NCI-H2227 treated with DMSO at 0.1 percent for 48 hours (cell line): ENCODE results near the gene SPTLC1.
"Not testable (repeated sequence)": the region's sequence is repeated elsewhere in the genome, so short reads cannot be mapped to it uniquely, and the experiment has no call there.

ENCODE experiments used
- DNase-seq: peaks from one replicate; lab custom pipeline; 2025; lab: John Stamatoyannopoulos, UW

The SPTLC1 gene

DNA sequence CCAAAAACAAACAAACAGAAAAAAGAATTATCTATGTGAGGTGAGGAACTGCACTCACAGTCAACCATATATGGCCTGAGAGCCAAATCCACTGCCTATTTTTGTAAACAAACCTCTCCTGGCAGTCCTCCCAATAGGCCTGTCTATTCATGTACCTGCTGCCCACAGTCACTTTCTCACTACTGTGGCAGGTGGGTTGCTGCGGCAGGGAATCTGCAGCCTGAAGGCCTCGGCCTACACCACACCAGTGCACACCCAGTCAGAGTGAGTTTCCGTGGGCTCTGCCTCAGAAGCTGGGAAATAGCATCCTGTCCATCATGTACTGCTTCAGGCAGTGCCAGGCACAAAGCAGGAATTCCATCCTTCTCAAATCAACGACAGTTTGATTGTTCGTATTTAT, 82.3 kb downstream of the SPTLC1 start:
- no peak for DNase-seq

DNA sequence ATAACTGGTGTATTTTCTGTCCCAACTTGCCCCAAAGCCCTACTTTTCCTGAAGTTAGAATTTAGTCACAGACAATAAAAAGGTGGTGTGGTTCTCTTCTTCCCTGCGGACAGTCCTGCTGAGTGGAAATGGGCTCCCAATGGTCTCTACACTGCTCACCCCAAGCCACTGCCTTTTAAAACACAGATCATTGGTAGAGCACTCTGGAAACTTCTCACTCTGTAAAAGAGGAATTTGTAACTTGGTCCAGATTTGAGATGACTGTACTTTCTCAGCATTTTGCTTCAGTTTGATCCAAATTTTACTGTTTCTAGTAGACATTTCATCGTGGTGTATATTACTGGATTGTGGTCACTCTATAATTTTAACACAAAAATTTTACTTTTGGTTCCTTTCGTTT, 84.8 kb downstream of the SPTLC1 start:
- DNase-seq = no peak

DNA sequence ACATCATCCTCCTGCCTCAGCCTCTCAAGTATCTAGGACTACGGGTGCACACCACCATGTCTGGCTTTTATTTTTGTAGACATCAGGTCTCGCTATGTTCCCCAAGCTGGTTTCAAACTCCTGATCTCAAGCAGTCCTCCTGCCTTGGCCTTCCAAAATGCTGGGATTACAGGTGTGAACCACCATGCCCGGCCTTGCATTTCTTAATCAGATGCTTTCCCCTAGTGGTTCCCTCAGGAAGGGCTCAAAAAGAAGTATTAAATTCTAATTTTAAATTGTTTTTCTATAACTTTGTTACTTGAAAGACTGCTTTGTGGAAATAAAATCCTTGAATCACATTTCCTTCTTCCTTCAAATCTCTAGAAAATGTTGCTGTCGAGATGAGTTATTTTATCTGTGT, 85.7 kb downstream of the SPTLC1 start:
- no peak for DNase-seq

DNA sequence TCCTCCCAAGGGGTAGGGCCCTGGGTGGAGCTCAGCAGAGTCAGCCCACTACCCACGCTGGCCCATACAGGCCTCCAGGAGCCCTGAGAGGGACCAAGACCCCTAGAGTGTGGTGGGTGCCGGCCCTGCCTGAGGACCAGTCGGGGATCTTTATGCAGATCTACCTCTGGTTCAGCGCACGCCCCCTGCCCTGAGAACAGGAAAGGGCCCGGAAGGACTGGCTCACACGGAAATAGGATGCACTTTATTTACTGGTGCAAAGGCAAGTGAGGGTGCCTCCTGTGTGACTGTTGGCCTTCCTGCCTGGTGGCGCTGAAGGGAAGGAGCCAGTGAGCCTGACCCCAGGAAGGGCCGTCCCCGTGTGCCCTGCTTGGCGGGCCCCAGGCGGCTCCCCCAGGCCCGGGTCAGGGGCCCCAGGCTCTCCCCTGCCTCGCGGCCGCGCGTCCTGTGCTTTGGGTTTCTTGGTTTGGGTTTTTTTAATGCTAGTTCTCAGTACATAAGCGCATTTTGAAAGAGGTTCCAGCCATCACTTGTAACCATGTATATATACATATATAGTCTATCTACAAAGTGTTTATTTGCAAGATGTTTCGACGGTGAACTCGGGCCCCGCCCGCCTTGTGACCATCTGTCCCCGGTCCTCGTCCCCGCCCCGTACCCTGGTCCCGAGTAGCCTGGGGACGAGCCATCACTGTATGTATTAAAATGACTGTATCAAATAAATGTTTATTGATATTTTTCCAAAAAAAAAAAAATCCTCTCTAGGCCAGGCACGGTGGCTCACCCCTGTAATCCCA, 88.8 kb downstream of the SPTLC1 start:
- no peak for DNase-seq

DNA sequence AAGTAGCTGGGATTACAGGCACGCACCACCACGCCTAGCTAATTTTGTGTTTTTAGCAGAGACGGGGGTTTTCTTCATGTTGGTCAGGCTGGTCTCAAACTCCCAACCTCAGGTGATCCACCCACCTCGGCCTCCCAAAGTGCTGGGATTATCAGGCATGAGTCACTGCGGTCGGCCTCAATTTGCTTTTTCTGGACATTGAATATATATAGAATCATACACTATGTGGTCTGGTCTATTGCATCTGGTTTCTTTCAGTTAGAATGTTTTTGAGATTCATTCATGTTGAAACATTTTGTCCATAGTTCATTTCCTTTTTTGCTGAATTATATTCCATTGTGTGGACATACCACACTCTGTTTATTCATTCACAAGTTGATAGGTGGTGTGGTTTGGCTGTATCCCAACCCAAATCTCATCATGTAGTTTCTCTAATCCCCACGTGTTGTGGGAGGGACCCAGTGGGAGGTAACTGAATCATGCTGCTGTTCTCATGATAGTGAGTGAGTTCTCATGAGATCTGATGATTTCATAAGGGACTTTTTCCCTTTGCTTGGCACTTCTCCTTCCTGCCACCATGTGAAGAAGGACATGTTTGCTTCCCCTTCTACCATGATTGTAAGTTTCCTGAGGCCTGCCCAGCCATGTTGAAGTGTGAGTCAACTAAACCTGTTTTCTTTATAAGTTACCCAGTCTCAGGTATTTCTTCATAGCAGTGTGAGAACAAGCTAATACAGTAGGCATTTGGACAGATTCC, 93.2 kb downstream of the SPTLC1 start:
- not testable (repeated sequence) for DNase-seq

DNA sequence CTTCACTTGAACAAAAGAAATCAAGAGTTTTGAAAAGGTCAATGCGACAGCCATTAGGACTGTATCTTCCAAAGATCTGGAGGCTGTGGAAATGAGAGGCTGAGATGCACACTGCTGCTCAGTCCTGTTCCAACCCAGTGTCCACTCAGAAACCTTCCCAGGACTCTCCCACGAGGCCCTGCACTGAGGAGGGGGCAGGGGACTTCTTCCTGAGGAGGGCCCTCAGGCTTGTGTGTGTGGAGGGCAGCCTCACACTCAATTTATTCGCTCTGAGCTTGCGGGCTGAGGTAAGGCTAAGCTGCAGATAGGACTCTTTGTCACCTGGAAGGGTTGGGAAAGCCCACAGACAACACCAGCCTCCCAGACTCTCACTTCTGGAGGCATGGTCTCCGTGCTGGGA, 95.6 kb downstream of the SPTLC1 start:
- DNase-seq = no peak

DNA sequence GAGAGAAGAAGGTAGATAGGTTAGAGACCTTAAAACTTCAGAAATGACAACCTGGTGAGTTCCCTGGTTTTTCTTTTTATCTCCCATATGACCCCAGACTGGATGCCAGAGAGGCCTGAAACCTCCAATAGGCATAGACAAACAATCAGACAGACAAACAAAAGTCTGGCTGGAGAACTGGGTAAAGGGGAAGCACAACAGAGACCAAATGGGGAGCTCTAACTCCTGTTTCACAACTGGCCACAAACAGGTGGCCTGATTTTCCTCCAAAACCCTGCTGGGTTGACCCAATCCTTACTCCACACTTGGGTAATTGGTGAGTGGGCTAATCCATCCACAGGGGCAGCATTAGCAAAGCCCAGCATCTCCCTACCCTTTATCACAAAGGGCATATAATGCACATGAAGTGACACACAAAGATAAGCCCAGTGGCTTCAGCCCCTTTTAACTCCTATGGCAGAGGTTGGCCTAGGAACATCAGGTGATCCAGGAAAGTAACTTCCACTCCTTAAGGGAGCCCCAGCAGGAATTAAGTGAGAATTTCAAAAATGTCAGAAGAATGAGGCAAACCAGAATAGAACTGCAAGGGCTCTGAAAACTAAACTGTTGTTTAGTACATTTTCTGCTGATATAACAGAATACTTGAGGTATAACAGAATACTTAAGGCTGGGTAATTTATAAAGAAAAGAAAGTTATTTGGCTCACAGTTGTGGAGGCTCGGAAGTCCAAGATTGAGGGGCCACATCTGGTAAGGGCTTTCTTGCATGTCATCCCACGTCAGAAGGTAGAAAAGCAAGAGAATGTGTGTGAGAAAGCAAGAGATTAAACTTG, 104.3 kb downstream of the SPTLC1 start:
- no peak for DNase-seq

DNA sequence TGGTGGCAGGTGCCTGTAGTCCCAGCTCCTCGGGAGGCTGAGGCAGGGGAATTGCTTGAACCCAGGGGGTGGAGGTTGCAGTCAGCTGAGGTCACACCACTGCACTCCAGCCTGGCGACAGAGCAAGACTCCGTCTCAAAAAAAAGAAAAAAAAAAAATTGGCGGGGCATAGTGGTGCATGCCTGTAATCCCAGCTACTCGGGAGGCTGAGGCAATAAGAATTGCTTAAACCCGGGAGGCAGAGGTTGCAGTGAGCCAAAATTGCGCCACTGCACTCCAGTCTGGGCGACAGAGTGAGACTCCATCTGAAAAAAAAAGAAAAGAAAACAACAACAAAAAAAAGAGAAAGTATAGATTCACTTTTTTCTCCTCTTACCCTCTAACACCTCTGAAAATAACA, 105.0 kb downstream of the SPTLC1 start:
- DNase-seq = not testable (repeated sequence)

DNA sequence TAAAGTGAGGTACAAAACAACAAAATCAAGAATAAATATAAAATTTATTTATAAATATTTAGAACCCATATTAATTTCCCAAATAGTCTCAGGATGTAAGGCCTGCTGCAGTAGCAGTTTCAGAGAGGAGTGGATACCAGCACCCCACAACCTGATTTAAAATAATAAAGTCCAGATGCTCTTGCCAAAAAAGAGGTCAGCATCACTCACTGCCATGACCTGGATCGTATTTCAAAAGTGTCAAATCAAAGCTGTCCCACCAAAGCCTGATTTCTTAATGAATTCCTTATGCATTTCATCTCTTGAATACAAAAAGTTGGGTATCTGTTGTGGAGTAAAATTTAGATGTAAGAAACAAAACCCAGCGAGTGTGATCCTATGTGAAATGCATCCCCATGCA, 107.2 kb downstream of the SPTLC1 start:
- no peak for DNase-seq

DNA sequence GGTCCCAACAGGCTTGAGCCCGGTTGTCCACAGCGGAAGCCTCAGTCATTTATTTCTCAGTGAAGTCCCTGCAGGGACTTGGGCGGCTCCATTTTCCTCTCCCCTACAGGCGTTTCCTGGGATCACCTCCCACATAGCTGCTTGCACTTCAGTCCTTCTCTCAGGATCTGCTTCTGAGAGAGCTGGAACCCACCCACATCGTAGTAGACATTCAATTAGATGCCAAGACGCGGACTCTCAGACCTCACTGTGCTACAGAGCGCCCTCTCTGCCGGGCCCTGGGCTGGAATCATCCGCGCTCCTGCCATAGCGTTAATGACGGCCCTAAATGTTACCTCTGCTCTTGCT, 111.2 kb downstream of the SPTLC1 start:
- DNase-seq = no peak

DNA sequence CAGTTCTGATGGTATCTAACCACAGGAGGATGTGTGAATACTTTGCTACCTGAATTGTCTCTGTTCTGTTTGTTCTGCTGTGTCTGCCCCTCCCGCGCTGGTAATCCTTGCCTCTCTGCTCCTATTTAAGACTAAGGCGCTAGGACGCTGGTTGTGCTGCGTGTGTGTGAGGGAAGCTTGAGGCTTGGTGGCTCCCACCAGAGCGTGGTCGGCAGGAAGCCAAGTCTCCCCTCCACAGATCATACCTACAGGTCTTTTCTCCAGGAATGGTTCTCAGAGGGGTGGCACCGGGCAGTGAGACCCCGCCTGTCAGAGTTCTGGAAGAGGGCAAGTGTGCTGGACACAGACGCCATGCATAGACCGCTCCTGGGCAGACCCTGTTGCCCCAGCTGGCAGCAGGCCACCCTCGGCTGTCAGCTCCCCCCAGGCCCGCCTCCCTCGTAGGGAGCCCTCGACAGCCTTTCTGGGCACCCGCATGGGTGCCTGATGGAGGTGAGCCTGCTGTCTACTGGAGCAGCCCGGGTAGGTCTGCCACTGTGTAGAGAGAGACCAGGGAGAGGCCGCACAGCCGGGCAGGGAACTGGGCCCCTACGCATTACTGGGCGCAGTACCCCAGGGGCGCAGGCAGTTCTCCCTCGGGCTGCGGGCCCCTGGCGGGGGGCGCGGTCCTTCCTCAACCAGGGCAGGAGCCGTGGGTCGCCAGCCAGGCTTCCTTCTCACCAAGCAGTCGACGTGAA, 111.7 kb downstream of the SPTLC1 start:
- DNase-seq = no peak

DNA sequence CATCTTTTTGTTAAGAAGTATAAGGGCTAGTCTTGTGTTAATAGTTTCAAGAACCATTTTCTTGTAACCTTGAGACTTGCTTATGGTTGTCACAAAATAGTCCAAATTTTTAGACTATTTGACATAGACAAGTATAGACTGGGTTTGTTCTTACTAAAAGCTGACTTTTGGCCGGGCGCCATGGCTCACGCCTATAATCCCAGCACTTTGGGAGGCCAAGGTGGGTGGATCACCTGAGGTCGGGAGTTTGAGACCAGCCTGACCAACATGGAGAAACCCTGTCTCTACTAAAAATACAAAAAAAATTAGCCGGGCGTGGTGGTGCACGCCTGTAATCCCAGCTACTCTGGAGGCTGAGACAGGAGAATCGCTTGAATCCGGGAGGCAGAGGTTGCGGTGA, 113.3 kb downstream of the SPTLC1 start:
- DNase-seq = not testable (repeated sequence)

DNA sequence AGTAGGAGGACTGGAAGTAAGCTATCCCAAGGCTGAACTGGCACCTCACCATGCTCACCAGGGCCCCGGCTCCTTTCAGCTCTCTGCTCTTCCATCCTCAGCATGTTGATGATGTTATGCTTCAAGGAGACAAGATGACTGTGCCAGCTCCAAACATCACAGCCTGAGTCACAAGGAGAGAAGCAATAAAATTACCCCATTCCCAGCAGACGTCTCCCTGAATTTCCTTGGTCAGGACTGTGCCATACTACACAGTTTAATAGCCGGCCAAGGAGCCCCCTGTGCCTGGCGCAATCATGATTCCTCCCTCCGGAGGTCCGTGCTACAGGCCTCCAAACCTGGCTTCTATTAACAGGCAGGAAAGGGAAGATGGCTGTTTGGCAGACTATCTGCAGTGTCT, 114.0 kb downstream of the SPTLC1 start:
- no peak for DNase-seq

DNA sequence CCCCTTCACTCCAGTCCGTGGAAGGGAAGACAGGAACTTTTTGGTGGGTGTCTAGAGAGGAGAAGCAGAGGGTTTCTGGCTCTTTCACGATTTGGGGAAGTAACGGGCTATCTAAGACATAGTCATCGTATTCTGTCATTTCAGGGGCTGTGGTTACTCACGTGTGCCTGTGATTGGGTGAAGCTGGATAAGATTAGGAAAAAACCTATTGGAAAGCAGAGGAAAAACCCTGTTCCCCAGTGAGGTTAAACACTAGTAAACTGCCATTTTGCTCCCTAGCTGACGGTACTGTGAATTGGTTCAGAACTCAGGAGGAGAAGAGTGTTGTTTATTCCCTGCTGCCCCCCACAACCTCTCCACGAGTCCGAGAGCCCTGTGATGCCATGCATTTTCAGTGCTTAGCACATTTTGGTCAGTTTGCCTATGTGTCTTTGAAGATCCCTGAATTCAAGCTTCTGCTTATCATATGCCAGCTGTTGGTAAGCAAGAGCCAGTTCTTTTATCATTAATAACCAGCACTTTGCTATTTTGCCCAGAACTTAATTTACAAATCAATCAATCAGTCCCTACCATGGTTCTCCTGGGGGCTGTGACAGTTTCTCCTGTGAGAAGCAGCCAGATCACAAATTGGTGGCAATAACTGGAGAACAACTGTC, 120.1 kb downstream of the SPTLC1 start:
- DNase-seq = no peak

DNA sequence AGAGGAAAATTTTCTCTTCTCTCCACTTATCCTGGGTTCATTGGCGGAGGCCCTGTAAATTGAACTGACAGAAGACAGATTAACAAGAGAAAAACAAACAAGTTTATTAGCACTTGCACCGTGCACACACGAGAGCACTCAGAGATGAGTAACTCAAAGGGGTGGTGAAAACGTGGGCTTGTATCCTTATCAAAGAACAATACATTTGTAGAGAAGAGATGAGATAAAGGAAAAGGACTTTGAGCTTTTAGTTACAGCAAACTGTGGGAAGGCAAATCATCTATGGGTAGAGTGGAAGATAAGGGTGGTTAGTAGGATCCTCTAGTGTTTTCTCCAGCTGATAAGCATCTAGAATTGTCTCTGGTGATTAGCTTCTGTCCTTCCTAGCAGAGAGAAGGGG, 120.8 kb downstream of the SPTLC1 start:
- no peak for DNase-seq

DNA sequence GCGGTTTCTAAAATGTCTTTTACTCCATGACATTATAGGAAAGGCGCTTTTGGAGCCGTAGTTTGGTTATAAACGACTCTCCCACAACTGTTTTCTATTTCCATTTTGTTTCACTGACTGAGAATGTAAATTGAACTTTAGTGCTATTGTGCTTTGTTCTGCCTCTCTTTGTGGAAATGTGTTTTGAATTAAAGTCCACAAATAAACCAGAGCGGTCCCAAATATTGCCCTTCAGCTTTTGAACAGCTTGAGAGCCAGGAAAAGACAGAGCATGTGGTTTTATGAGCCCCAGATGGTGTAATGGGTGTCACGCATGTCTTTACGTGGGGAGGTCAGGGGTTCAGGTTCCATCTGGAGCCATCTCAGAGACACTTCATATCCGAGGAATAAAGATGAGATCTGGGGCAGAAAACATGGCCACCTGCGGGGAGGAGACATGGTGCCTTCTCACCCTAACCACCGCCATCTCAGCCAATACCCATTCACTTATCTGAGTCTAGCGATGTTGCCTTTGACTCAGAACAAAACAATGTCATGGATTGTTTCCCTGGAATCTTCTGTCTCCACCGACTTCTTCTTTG, 122.7 kb downstream of the SPTLC1 start:
- no peak for DNase-seq

DNA sequence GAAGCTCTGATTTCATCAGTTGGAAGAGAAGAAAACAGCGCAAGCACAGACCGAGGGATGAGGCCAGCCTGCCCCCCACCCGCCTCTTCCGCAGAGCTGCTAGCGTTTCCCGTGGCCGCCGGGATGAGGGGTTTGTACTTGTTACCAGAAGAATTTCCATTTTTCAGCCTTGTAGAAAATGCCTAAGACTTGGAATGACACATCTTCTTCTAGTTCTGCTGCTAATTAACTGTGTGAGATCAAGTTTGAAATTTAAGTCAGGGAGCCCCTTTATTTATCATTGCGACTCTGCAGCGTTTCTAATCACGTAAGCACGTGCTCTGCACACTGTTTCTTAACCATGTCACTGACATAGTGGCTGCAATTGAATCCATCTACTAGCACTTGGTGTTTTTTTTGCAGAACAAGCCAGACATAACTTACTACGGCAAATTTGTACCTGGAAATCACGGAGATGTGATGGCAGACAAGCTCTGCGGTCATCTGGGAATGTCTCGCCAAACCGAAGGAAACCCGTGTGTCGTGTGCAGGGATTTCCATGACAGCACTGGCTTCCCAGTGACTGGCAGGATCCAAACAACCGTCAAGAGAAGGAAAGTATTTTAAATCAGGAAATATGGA, 123.4 kb downstream of the SPTLC1 start:
- no peak for DNase-seq

DNA sequence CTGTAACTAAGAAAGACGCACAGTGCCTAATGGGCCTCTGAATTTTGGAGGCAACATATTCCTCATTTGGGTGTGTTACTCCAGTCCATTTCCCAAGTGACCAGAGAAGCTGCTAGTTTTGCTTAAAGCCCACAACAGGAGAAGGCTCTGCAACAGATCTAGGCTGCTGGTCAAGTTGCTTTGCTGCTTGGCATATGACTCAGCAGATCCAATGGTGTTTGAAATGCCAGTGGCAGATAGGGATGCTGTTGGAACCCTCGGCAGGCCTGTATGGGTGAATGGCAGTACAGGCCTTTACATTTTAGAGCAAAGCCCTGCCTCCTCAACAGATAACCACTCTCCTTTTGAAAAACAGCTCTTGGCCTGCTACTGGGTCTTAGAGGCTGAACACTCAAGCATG, 129.0 kb downstream of the SPTLC1 start:
- DNase-seq = no peak

DNA sequence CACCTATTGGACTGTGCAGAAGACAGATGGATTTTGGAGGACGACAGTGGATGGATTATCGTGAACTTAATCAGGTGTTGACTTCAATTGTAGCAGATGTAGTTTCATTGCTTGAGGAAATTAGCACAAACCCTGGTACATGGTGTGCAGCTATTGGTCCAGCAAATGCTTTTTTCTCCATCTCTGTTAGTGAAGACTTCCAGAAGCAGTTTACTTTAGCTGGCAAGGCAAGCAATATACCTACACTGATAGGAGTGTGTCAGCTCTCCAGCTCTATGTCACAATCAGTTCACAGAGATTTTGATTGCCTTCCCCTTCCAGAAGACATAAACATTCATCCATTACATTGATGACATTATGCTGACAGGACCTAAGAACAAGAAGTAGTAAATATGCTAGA, 129.5 kb downstream of the SPTLC1 start:
- DNase-seq = no peak
